Endothelial cell of umbilical vein (primary cell): ENCODE data around the gene DOP1A.

ENCODE experiments used
- CTCF ChIP-seq, 2 donors: IDR thresholded peaks; 1 replicate in 1 of 2; 2 replicates in 1 of 2; pipeline ENCODE4 v1.5.1; 2011; ENCODE audit warnings: low read length in 2 of 2, mild to moderate bottlenecking in 2 of 2, moderate library complexity in 2 of 2, control low read depth in 1 of 2, inconsistent platforms in 1 of 2, low read depth in 1 of 2; ENCODE audit not compliant: insufficient read depth in 1 of 2; ENCODE audit errors: extremely low read depth in 1 of 2
- EZH2 ChIP-seq: IDR thresholded peaks from 2 replicates; pipeline ENCODE4 v1.6.1; 2012; ENCODE audit warnings: borderline replicate concordance, low read depth, mild to moderate bottlenecking, moderate library complexity, low read length, inconsistent platforms; ENCODE audit not compliant: severe bottlenecking
- POLR2A ChIP-seq: IDR thresholded peaks from 2 replicates; pipeline ENCODE4 v1.6.1; 2012; ENCODE audit warnings: low read depth, mild to moderate bottlenecking, control low read depth, low read length

GRCh38 chr6:83185096-83185495, 117.6 kb downstream of the DOP1A start:
- no peak for TF ChIP-seq CTCF (IDR thresholded peaks at IDR 0.05; ENCODE audit: extremely low read depth in 1 of 2, insufficient read depth in 1 of 2, low read depth in 1 of 2, low read length in 2 of 2)
- TF ChIP-seq EZH2 = no peak
- TF ChIP-seq POLR2A = no peak
